Activated CD8-positive, alpha-beta memory T cell treated with anti-CD3 and anti-CD28 coated beads for 24 hours (primary cell): Measurements from ENCODE around the gene ERLIN1.

Source experiments
- DNase-seq: peaks from one replicate; pipeline ENCODE4 v3.0.0-alpha.2; 2020

Gene ERLIN1

GRCh38 chr10:100168313-100168643, 17.6 kb downstream of the ERLIN1 start:
- no peak for DNase-seq

GRCh38 chr10:100167553-100168312, 18.1 kb downstream of the ERLIN1 start:
- DNase-seq, result no peak

GRCh38 chr10:100163704-100164621, 21.9 kb downstream of the ERLIN1 start:
- no peak for DNase-seq

- DNase-seq, result no peak
Observed at GRCh38 chr10:100162696-100163095, 23.1 kb downstream of the ERLIN1 start.

- DNase-seq, result no peak
Observed at GRCh38 chr10:100158044-100158805, 27.6 kb downstream of the ERLIN1 start.

GRCh38 chr10:100157156-100157555, 28.7 kb downstream of the ERLIN1 start:
- no peak for DNase-seq

GRCh38 chr10:100155936-100156335, 29.9 kb downstream of the ERLIN1 start:
- DNase-seq, result no peak

GRCh38 chr10:100154666-100155065, 31.2 kb downstream of the ERLIN1 start:
- DNase-seq, result no peak

- DNase-seq, result no peak
Observed at GRCh38 chr10:100153239-100153825, 32.5 kb downstream of the ERLIN1 start.

- DNase-seq, result no peak
Observed at GRCh38 chr10:100151723-100152300, 34.0 kb downstream of the ERLIN1 start.

GRCh38 chr10:100148353-100149211, 37.2 kb downstream of the ERLIN1 start:
- peak; percentile 60 for DNase-seq

GRCh38 chr10:100146875-100147650, 38.8 kb downstream of the ERLIN1 start:
- DNase-seq, result no peak

- DNase-seq, result no peak
Observed at GRCh38 chr10:100146398-100146797, 39.4 kb downstream of the ERLIN1 start.

GRCh38 chr10:100143756-100144155, 42.1 kb downstream of the ERLIN1 start:
- DNase-seq, result no peak

GRCh38 chr10:100141446-100142087, 44.3 kb downstream of the ERLIN1 start:
- no peak for DNase-seq

- DNase-seq, result no peak
Observed at GRCh38 chr10:100140070-100140469, 45.8 kb downstream of the ERLIN1 start.

GRCh38 chr10:100138921-100139496, 46.8 kb downstream of the ERLIN1 start:
- no peak for DNase-seq

GRCh38 chr10:100135486-100135885, 50.3 kb downstream of the ERLIN1 start:
- no peak for DNase-seq

GRCh38 chr10:100133801-100134200, 52.0 kb downstream of the ERLIN1 start:
- DNase-seq, result no peak

GRCh38 chr10:100132427-100132826, 53.4 kb downstream of the ERLIN1 start:
- no peak for DNase-seq
